Lung (tissue), 12 donors: Measurements from ENCODE around the gene STARD8. TPM values are rescaled to one million over a fixed set of nuclear protein-coding genes. Genes with fewer than 3 reads are reported as not detected.

ENCODE experiments used
- ATAC-seq: fragments of 200-7000 bp; cut with Tn5 transposase; one replicate; pipeline ENCODE4 v1.9.1; 2020; ENCODE audit warnings: moderate number of reproducible peaks; ENCODE audit not compliant: insufficient read depth, low FRiP score
- DNase-seq, 3 donors: peaks; one replicate each; pipeline ENCODE4 v3.0.0-alpha.2; 2013 to 2017
- H3K27ac ChIP-seq, 2 donors: one replicate each; pipeline ENCODE4 v1.5.1; 2013; ENCODE audit warnings: mild to moderate bottlenecking in 2 of 2, moderate library complexity in 2 of 2, control low read depth in 1 of 2, inconsistent platforms in 1 of 2, low read depth in 1 of 2, low read length in 1 of 2
- H3K27me3 ChIP-seq, 3 donors: one replicate each; pipeline ENCODE4 v1.5.1; 2013; ENCODE audit warnings: low read length in 2 of 3; ENCODE audit not compliant: control insufficient read depth in 3 of 3, insufficient read depth in 3 of 3
- H3K36me3 ChIP-seq, 4 donors: one replicate each; pipeline ENCODE4 v1.5.1; 2013; ENCODE audit warnings: low read length in 4 of 4, mild to moderate bottlenecking in 1 of 4, moderate library complexity in 1 of 4; ENCODE audit not compliant: control insufficient read depth in 4 of 4, insufficient read depth in 4 of 4
- H3K4me1 ChIP-seq, 5 donors: one replicate each; pipeline ENCODE4 v1.5.1; 2013; ENCODE audit warnings: low read length in 5 of 5, mild to moderate bottlenecking in 2 of 5, moderate library complexity in 1 of 5; ENCODE audit not compliant: control insufficient read depth in 5 of 5, insufficient read depth in 5 of 5
- H3K4me3 ChIP-seq: one replicate; pipeline ENCODE4 v1.5.1; 2013; ENCODE audit warnings: mild to moderate bottlenecking, control low read depth, moderate library complexity
- H3K9ac ChIP-seq, 2 donors: one replicate each; pipeline ENCODE4 v1.5.1; 2013; ENCODE audit warnings: low read length in 2 of 2, control low read depth in 1 of 2; ENCODE audit not compliant: insufficient read depth in 1 of 2
- H3K9me3 ChIP-seq, 4 donors: one replicate each; pipeline ENCODE4 v1.5.1; 2013; ENCODE audit warnings: low read length in 3 of 4, mild to moderate bottlenecking in 1 of 4, moderate library complexity in 1 of 4; ENCODE audit not compliant: control insufficient read depth in 4 of 4, insufficient read depth in 3 of 4
- CTCF ChIP-seq: IDR thresholded peaks from 2 replicates; pipeline ENCODE4 v1.5.1; 2012; ENCODE audit warnings: mild to moderate bottlenecking; ENCODE audit errors: control extremely low read depth, extremely low read depth
- WGBS, 2 donors: extraction: QIAGEN DNeasy Blood & Tissue Kit; methylation state at CpG; one replicate each; pipeline ENCODE4 v1.1.7; 2013; 5-methylcytosine and 5-hydroxymethylcytosine counted together
- polyA plus RNA-seq, 2 donors: library from polyadenylated mRNA; stranded (reverse); fragments of 200-250 nt; gene quantifications; one replicate each; pipeline ENCODE4 v1.2.1, GENCODE V29; 2013
- total RNA-seq, 2 donors: library from RNA; depleted of rRNA in 1 of 2; stranded (reverse); fragments of >200 nt in 1 of 2; gene quantifications; one replicate each; pipeline ENCODE4 v1.2.1, GENCODE V29; 2014 to 2021
- donor health status: control.
- donor health status: control.
- donor health status: Bipolar disorder and iron deficiency.
- donor health status: healthy.
- donor health status: DM: yes; HTN: yes; CAD: no.

Gene STARD8
- total and polyA plus RNA-seq, 4 donors: 5.7 to 20.2 (median 18.5) TPM

- Histone ChIP-seq H3K4me1 (peaks cover 0 to 9% (median 3%) of the 10 kb centered on the region in 5 donors), H3K36me3 (no peaks in the 10 kb centered on the region), H3K27me3 (no peaks in the 10 kb centered on the region), H3K9me3 (no peaks in the 10 kb centered on the region), H3K9ac (no peak overlapping the region), H3K4me3 (no peak overlapping the region), H3K27ac (no peak overlapping the region)
- no peak for ATAC-seq
- DNase-seq: no peak
- WGBS, 2 donors: 79 to 82% methylated on average over 5 of the region's 5 CpGs
- no peak for TF ChIP-seq CTCF
These were observed 19.1 kb downstream of the STARD8 start for GRCh38 chrX:68666580-68666979.

- H3K27me3 ChIP-seq: peaks cover 0 to 4% (median 0%) of the 10 kb centered on the region in 3 donors
- ATAC-seq (no peak), DNase-seq (peak in 2 of 3 donors; percentile 31 to 51)
- H3K4me1 ChIP-seq: peaks cover 0 to 21% (median 3%) of the 10 kb centered on the region in 5 donors
- no peak for TF ChIP-seq CTCF
- WGBS, 2 donors: 73 to 85% methylated on average over 10 of the region's 10 CpGs
- no peak overlapping the region for H3K4me3 ChIP-seq
- H3K27ac ChIP-seq: no peak overlapping the region
- H3K9me3 ChIP-seq: no peaks in the 10 kb centered on the region
- no peaks in the 10 kb centered on the region for H3K36me3 ChIP-seq
- H3K9ac ChIP-seq: no peak overlapping the region
These were observed 21.8 kb downstream of the STARD8 start for GRCh38 chrX:68669094-68669860.

- no peak for TF ChIP-seq CTCF
- Histone ChIP-seq H3K4me1 (peaks cover 0 to 21% (median 3%) of the 10 kb centered on the region in 5 donors), H3K27ac (no peak overlapping the region), H3K9ac (no peak overlapping the region), H3K9me3 (no peaks in the 10 kb centered on the region), H3K4me3 (no peak overlapping the region), H3K27me3 (peaks cover 0 to 4% (median 0%) of the 10 kb centered on the region in 3 donors), H3K36me3 (no peaks in the 10 kb centered on the region)
- no peak for ATAC-seq
- 77 to 87% methylated on average over 3 of the region's 3 CpGs for WGBS, 2 donors
- DNase-seq: no peak
These were observed 22.4 kb downstream of the STARD8 start for GRCh38 chrX:68669871-68670270.
